Measurements from ENCODE around the gene MPP7.

DNA sequence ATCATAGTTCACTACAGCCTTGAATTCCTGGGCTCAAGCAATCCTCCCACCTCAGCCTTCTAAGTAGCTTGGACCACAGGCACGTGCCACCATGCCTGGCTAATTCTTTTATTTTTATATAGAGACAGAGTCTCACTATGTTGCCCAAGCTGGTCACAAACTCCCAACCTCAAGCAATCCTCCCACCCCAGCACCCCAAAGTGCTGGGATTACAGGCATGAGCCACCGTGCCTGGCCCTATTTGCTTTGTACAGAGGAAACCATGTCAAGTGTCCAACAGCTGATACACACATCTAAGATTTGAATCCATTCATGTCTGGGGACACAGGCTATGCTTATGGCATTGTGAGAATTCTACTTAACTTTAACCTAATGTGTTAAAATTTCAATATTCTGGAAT, 29.9 kb upstream of the MPP7 start:
- TF ChIP-seq, protein P1, sequence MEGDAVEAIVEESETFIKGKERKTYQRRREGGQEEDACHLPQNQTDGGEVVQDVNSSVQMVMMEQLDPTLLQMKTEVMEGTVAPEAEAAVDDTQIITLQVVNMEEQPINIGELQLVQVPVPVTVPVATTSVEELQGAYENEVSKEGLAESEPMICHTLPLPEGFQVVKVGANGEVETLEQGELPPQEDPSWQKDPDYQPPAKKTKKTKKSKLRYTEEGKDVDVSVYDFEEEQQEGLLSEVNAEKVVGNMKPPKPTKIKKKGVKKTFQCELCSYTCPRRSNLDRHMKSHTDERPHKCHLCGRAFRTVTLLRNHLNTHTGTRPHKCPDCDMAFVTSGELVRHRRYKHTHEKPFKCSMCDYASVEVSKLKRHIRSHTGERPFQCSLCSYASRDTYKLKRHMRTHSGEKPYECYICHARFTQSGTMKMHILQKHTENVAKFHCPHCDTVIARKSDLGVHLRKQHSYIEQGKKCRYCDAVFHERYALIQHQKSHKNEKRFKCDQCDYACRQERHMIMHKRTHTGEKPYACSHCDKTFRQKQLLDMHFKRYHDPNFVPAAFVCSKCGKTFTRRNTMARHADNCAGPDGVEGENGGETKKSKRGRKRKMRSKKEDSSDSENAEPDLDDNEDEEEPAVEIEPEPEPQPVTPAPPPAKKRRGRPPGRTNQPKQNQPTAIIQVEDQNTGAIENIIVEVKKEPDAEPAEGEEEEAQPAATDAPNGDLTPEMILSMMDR (optimal IDR thresholded peaks at IDR 0.05 in 1 of 3, IDR thresholded peaks at IDR 0.05 in 1 of 3, conservative IDR thresholded peaks at IDR 0.05 in 1 of 3; ENCODE audit: extremely low read depth in 1 of 3, insufficient read depth in 2 of 3, low read length in 3 of 3), result no peak
- no peak for TF ChIP-seq EZH2 (IDR thresholded peaks at IDR 0.05; ENCODE audit: low read length)

Measured in keratinocyte (primary cell).